Neural progenitor cell (in vitro differentiated cells): ENCODE results near the gene JADE1. TPM values are rescaled to one million over a fixed set of nuclear protein-coding genes. Genes with fewer than 3 reads are reported as not detected.

Experiments
- DNase-seq: peaks from one replicate; pipeline ENCODE4 v3.0.0-alpha.2; 2016; ENCODE audit warnings: low spot score
- H2AFZ ChIP-seq: fragments of 200-600 bp; sonication (generic); replicated peaks from 2 replicates; pipeline ENCODE4 v1.6.1; 2016; ENCODE audit warnings: antibody characterized with exemption
- H3F3A ChIP-seq: fragments of 200-600 bp; sonication (generic); 2 replicates; pipeline ENCODE4 v1.6.1; 2016; ENCODE audit warnings: antibody characterized with exemption, low read depth
- H3K27ac ChIP-seq: fragments of 200-600 bp; sonication (generic); 2 replicates; pipeline ENCODE4 v1.5.1; 2016; ENCODE audit warnings: mild to moderate bottlenecking
- H3K27me3 ChIP-seq: fragments of 200-600 bp; sonication (generic); 2 replicates; pipeline ENCODE4 v1.6.1; 2016; ENCODE audit warnings: mild to moderate bottlenecking, moderate library complexity
- H3K36me3 ChIP-seq: fragments of 200-600 bp; sonication (generic); 2 replicates; pipeline ENCODE4 v1.5.1; 2016
- H3K4me1 ChIP-seq: fragments of 200-600 bp; sonication (generic); 2 replicates; pipeline ENCODE4 v1.6.1; 2016; ENCODE audit warnings: mixed run types
- H3K4me2 ChIP-seq: fragments of 200-600 bp; sonication (generic); 2 replicates; pipeline ENCODE4 v1.6.1; 2016
- H3K4me3 ChIP-seq: fragments of 200-600 bp; sonication (generic); 2 replicates; pipeline ENCODE4 v1.5.1; 2016
- H3K79me2 ChIP-seq: fragments of 200-600 bp; sonication (generic); 2 replicates; pipeline ENCODE4 v1.6.1; 2016; ENCODE audit warnings: low read depth
- H3K9ac ChIP-seq: fragments of 200-600 bp; sonication (generic); 2 replicates; pipeline ENCODE4 v1.6.1; 2016
- H3K9me3 ChIP-seq: fragments of 200-600 bp; sonication (generic); 2 replicates; pipeline ENCODE4 v1.5.1; 2016; ENCODE audit warnings: low read depth
- H4K20me1 ChIP-seq: fragments of 200-600 bp; sonication (generic); 2 replicates; pipeline ENCODE4 v1.6.1; 2016; ENCODE audit warnings: low read depth
- H3K27ac Mint-ChIP-seq: 3 replicates; pipeline ENCODE4 v1.8.0; 2021; ENCODE audit warnings: mixed read lengths
- H3K27me3 Mint-ChIP-seq: 2 replicates; pipeline ENCODE4 v1.8.0; 2022; ENCODE audit warnings: low read depth, mild to moderate bottlenecking, inconsistent platforms, moderate library complexity, mixed read lengths; ENCODE audit not compliant: insufficient read depth
- H3K36me3 Mint-ChIP-seq: 3 replicates; pipeline ENCODE4 v1.8.0; 2021; ENCODE audit warnings: mixed read lengths
- H3K4me1 Mint-ChIP-seq: 3 replicates; pipeline ENCODE4 v1.8.0; 2021; ENCODE audit warnings: mixed read lengths
- H3K4me3 Mint-ChIP-seq: 3 replicates; pipeline ENCODE4 v1.8.0; 2021; ENCODE audit warnings: mild to moderate bottlenecking, moderate library complexity, mixed read lengths
- H3K9me3 Mint-ChIP-seq: 3 replicates; pipeline ENCODE4 v1.8.0; 2020; ENCODE audit warnings: mixed read lengths
- CTCF ChIP-seq: fragments of 200-600 bp; sonication (generic); IDR thresholded peaks from 2 replicates; pipeline ENCODE4 v1.5.1; 2017; ENCODE audit warnings: antibody characterized with exemption, mild to moderate bottlenecking
- EZH2 ChIP-seq: fragments of 200-600 bp; sonication (generic); IDR thresholded peaks from 2 replicates; pipeline ENCODE4 v1.6.1; 2017; ENCODE audit warnings: antibody characterized with exemption, mild to moderate bottlenecking, moderate library complexity
- EZH2phosphoT487 ChIP-seq: fragments of 200-600 bp; sonication (generic); IDR thresholded peaks from 2 replicates; pipeline ENCODE4 v1.6.1; 2017; ENCODE audit warnings: antibody characterized with exemption
- total RNA-seq: library from RNA; depleted of rRNA; stranded (reverse); fragments of >200 nt; gene quantifications from 2 replicates; pipeline ENCODE4 v1.2.3, GENCODE V29; 2015; ENCODE audit warnings: low replicate concordance

Gene JADE1
- total RNA-seq, 1 donor from 2014 or later = 55.9 TPM

- Histone ChIP-seq H4K20me1 (no peaks in the 10 kb centered on the region), H3K9ac (no peak overlapping the region), H2AFZ (no peak overlapping the region), H3K36me3 (peaks cover 17% of the 10 kb centered on the region), H3F3A (peaks cover 12% of the 10 kb centered on the region), H3K27ac (no peak overlapping the region), H3K79me2 (no peaks in the 10 kb centered on the region), H3K4me3 (no peak overlapping the region), H3K4me1 (peaks cover 9% of the 10 kb centered on the region), H3K4me2 (no peak overlapping the region), H3K9me3 (no peaks in the 10 kb centered on the region), H3K27me3 (no peaks in the 10 kb centered on the region)
- H3K27me3 Mint-ChIP-seq = no peaks in the 10 kb centered on the region
- DNase-seq = no peak
- no peaks in the 10 kb centered on the region for H3K9me3 Mint-ChIP-seq
- TF ChIP-seq EZH2 (no peak), CTCF (no peak), EZH2phosphoT487 (no peak)
- no peak overlapping the region for H3K27ac Mint-ChIP-seq
- H3K4me1 Mint-ChIP-seq = peaks cover 6% of the 10 kb centered on the region
- H3K36me3 Mint-ChIP-seq = peaks cover 48% of the 10 kb centered on the region
- H3K4me3 Mint-ChIP-seq = no peak overlapping the region
These were observed 62.4 kb downstream of the JADE1 start for GRCh38 chr4:128871948-128872347.

- Mint-ChIP-seq H3K27me3 (no peaks in the 10 kb centered on the region), H3K9me3 (no peaks in the 10 kb centered on the region), H3K36me3 (peaks cover 18% of the 10 kb centered on the region), H3K27ac (no peak overlapping the region), H3K4me3 (no peak overlapping the region), H3K4me1 (peaks cover 6% of the 10 kb centered on the region)
- Histone ChIP-seq H3K36me3 (peaks cover 11% of the 10 kb centered on the region), H3K4me3 (no peak overlapping the region), H3K79me2 (no peaks in the 10 kb centered on the region), H3K4me2 (no peak overlapping the region), H4K20me1 (no peaks in the 10 kb centered on the region), H3K9ac (no peak overlapping the region), H2AFZ (no peak overlapping the region), H3K27ac (no peak overlapping the region), H3K4me1 (peaks cover 9% of the 10 kb centered on the region), H3K27me3 (no peaks in the 10 kb centered on the region), H3K9me3 (no peaks in the 10 kb centered on the region), H3F3A (peaks cover 13% of the 10 kb centered on the region)
- no peak for DNase-seq
- TF ChIP-seq EZH2 (no peak), CTCF (no peak), EZH2phosphoT487 (no peak)
These were observed 66.7 kb downstream of the JADE1 start for GRCh38 chr4:128876200-128876599.

GRCh38 chr4:128877934-128878333 is 68.4 kb downstream of the JADE1 start:
- Histone ChIP-seq H3K36me3 (peaks cover 7% of the 10 kb centered on the region), H4K20me1 (no peaks in the 10 kb centered on the region), H3K27ac (no peak overlapping the region), H3K4me1 (peaks cover 9% of the 10 kb centered on the region), H3K79me2 (no peaks in the 10 kb centered on the region), H2AFZ (no peak overlapping the region), H3K9ac (no peak overlapping the region), H3K27me3 (no peaks in the 10 kb centered on the region), H3K9me3 (no peaks in the 10 kb centered on the region), H3K4me3 (no peak overlapping the region), H3K4me2 (no peak overlapping the region), H3F3A (peaks cover 13% of the 10 kb centered on the region)
- H3K27me3 Mint-ChIP-seq = no peaks in the 10 kb centered on the region
- peaks cover 6% of the 10 kb centered on the region for H3K4me1 Mint-ChIP-seq
- no peak for DNase-seq
- H3K36me3 Mint-ChIP-seq = peaks cover 9% of the 10 kb centered on the region
- TF ChIP-seq CTCF (no peak), EZH2 (no peak), EZH2phosphoT487 (no peak)
- no peak overlapping the region for H3K4me3 Mint-ChIP-seq
- no peaks in the 10 kb centered on the region for H3K9me3 Mint-ChIP-seq
- H3K27ac Mint-ChIP-seq = no peak overlapping the region
